Vagina (tissue), 2 donors: ENCODE data around the gene RAB11FIP3. TPM values are rescaled to one million over a fixed set of nuclear protein-coding genes. Genes with fewer than 3 reads are reported as not detected.
"Not testable (repeated sequence)": the region's sequence is repeated elsewhere in the genome, so short reads cannot be mapped to it uniquely, and the experiment has no call there.

ENCODE experiments used
- DNase-seq, 2 donors: peaks; one replicate each; pipeline ENCODE4 v3.0.0-alpha.2; 2017; ENCODE audit errors: extremely low spot score in 2 of 2
- H3K27ac ChIP-seq: fragments of 200-600 bp; sonication (generic); one replicate; pipeline ENCODE4 v1.5.1; 2019
- H3K27me3 ChIP-seq: fragments of 200-600 bp; sonication (generic); one replicate; pipeline ENCODE4 v1.5.1; 2019
- H3K36me3 ChIP-seq, 2 donors: fragments of 200-600 bp; sonication (generic); one replicate each; pipeline ENCODE4 v1.5.1; 2017 to 2019
- H3K4me1 ChIP-seq: fragments of 200-600 bp; sonication (generic); one replicate; pipeline ENCODE4 v1.5.1; 2019
- H3K4me3 ChIP-seq, 2 donors: fragments of 200-600 bp; sonication (generic); 1 replicate in 1 of 2; 2 replicates in 1 of 2; pipeline ENCODE4 v1.5.1; 2016 to 2019
- H3K9me3 ChIP-seq: fragments of 200-600 bp; sonication (generic); one replicate; pipeline ENCODE4 v1.5.1; 2019
- POLR2A ChIP-seq, 2 donors: fragments of 450-650 bp; IDR thresholded peaks; one replicate each; pipeline ENCODE4 v1.6.1; 2017; ENCODE audit warnings: antibody characterized with exemption in 2 of 2, mild to moderate bottlenecking in 2 of 2, moderate library complexity in 2 of 2
- POLR2AphosphoS5 ChIP-seq, 2 donors: sonication (generic); formaldehyde crosslinking; IDR thresholded peaks; one replicate each; pipeline ENCODE4 v1.9.0; 2017; ENCODE audit warnings: antibody characterized with exemption in 2 of 2, mild to moderate bottlenecking in 2 of 2, low read depth in 1 of 2; ENCODE audit not compliant: insufficient read depth in 1 of 2
- intact Hi-C: fragments of 100-400 bp; cut with DNase I; formaldehyde crosslinking; loops from one replicate; pipeline ENCODE4 v1.15.1; 2023
- total RNA-seq: library from RNA; depleted of rRNA; stranded (reverse); fragments of >200 nt; gene quantifications from one replicate; pipeline ENCODE4 v1.2.3, GENCODE V29; 2016
- TF ChIP-seq, protein P1 (sequence below), 3 experiments: fragments of 450-650 bp in 2 of 3; fragments of 200-600 bp in 1 of 3; sonication (generic) in 1 of 3; IDR thresholded peaks; one replicate each; pipeline ENCODE4 v1.5.1; 2017 to 2019; ENCODE audit warnings: antibody characterized with exemption in 3 of 3, mild to moderate bottlenecking in 2 of 3, moderate library complexity in 2 of 3

RAB11FIP3 gene
- total RNA-seq, 1 donor from 2014 or later = 36.6 TPM

DNA sequence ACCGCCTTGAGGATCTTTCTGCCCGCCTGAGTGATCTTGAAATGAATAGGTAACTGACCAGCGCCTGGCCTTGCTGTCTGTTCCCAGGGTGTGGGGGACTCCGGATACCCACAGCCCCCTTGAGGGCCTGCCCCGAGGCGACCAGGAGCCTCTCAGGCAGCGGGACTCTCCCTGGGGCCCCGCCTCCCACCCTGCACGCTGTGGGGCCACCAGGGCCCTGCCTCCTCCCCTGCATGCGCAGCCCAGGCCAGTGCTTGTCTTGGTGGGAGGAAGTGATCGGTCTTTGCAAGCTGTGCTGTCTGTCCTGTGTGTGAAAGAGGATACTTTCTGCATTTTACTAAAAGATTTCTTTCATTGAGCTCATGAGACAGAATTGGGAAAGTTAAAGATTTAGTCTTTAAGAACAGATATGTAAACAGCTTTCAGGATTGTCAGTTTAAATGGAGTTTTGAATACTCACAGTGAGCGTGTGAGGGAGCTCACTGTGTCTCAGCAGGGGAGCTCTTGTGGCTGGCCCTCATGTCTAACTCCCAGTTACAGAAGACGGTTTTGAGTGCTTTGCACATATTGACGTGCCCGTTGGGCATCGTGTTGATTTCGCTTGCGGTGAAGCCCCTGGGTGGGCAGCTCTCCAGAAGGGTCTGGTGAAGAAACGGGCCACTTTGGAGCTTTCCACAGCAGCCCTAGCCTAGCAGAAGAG, 65.9 kb downstream of the RAB11FIP3 start:
- intact Hi-C loops = no loop called here
- no peak for DNase-seq
- H3K27ac ChIP-seq = no peak overlapping the region
- peaks cover 0 to 26% of the 10 kb centered on the region in 2 donors for H3K36me3 ChIP-seq
- no peaks in the 10 kb centered on the region for H3K4me1 ChIP-seq
- H3K9me3 ChIP-seq = no peaks in the 10 kb centered on the region
- no peak overlapping the region for H3K4me3 ChIP-seq
- H3K27me3 ChIP-seq = no peaks in the 10 kb centered on the region
- no peak for TF ChIP-seq POLR2AphosphoS5 (IDR thresholded peaks at IDR 0.05; ENCODE audit: insufficient read depth in 1 of 2, low read depth in 1 of 2)
- TF ChIP-seq POLR2A (IDR thresholded peaks at IDR 0.05) = no peak
- TF ChIP-seq, protein P1, sequence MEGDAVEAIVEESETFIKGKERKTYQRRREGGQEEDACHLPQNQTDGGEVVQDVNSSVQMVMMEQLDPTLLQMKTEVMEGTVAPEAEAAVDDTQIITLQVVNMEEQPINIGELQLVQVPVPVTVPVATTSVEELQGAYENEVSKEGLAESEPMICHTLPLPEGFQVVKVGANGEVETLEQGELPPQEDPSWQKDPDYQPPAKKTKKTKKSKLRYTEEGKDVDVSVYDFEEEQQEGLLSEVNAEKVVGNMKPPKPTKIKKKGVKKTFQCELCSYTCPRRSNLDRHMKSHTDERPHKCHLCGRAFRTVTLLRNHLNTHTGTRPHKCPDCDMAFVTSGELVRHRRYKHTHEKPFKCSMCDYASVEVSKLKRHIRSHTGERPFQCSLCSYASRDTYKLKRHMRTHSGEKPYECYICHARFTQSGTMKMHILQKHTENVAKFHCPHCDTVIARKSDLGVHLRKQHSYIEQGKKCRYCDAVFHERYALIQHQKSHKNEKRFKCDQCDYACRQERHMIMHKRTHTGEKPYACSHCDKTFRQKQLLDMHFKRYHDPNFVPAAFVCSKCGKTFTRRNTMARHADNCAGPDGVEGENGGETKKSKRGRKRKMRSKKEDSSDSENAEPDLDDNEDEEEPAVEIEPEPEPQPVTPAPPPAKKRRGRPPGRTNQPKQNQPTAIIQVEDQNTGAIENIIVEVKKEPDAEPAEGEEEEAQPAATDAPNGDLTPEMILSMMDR (IDR thresholded peaks at IDR 0.05) = no peak

DNA sequence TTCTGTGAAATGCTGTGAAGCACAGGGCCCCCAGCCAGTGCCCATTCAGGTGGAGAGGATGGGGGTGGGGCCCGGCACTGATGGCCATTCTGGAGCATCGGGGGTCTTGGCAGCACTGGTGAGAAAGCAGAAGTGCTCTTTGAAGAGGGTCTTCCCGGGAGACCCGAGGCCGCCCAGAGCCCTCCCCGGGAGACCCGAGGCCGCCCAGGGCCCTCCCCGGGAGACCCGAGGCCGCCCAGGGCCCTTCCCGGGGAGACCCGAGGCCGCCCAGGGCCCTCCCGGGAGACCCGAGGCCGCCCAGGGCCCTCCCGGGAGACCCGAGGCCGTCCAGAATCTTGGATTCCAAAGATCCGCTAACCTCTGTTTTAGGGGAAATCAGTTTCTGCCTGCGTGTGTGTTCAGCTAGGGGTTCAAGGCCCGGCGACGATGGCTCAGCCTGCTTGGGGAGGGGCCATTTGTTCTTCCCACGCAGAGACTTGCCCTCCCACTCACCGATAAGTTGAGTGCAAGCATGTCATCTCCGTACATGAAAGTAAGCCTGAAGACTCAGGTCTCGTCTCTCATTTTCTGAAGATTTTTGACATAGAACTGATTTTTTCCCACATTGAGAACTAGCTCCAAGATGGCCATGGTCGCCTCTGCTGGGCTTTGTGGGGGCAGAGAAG, 66.9 kb downstream of the RAB11FIP3 start:
- intact Hi-C loops = no loop called here
- no peaks in the 10 kb centered on the region for H3K27me3 ChIP-seq
- no peaks in the 10 kb centered on the region for H3K4me1 ChIP-seq
- H3K36me3 ChIP-seq = peaks cover 0 to 26% of the 10 kb centered on the region in 2 donors
- no peak for DNase-seq
- no peak overlapping the region for H3K27ac ChIP-seq
- no peak for TF ChIP-seq POLR2A (IDR thresholded peaks at IDR 0.05)
- TF ChIP-seq, protein P1 (IDR thresholded peaks at IDR 0.05) = no peak
- TF ChIP-seq POLR2AphosphoS5 (IDR thresholded peaks at IDR 0.05; ENCODE audit: insufficient read depth in 1 of 2, low read depth in 1 of 2) = no peak
- H3K9me3 ChIP-seq = no peaks in the 10 kb centered on the region
- no peak overlapping the region for H3K4me3 ChIP-seq

DNA sequence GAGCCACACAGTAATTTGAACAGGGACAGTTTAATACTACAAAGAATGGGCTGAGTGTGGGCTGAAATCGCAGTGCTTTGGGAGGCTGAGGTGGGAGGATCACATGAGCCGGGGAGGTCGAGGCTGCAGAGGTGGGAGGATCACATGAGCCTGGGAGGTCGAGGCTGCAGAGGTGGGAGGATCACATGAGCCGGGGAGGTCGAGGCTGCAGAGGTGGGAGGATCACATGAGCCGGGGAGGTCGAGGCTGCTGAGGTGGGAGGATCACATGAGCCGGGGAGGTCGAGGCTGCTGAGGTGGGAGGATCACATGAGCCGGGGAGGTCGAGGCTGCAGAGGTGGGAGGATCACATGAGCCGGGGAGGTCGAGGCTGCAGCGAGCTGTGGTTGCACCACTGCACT, 69.2 kb downstream of the RAB11FIP3 start:
- not testable (repeated sequence) for H3K4me1 ChIP-seq, DNase-seq

DNA sequence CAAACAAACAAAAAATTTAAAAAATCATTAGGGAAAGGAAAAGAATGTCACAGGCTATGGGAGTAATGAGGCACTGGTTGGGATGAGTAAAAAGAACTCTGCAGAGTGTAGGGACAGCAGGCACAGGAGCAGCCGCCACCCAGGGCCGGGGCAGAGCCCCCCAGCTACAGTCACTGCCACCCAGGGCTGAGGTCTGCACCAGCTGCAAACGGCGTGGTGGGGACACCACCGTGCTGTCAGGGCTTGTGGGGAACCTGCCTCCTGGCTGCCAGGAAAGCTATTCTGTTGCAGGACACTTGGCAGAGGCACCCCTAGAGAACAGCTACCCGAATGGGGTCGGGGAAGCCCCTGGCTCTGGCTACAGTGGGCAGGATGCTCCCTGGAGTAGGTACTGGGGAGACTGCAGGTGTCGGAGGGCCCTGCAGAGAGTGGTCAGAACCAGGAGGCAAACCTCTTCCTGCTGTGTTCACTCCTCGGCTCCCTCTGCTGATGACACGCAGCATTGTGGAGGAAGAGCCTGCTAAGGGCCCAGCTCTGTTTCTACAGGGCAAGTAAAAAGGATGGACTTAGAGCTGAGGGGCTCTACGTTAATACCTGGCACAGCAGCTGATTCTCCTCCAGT, 69.8 kb downstream of the RAB11FIP3 start:
- H3K9me3 ChIP-seq = no peaks in the 10 kb centered on the region
- H3K27ac ChIP-seq = no peak overlapping the region
- intact Hi-C loops = no loop called here

More for the DNA sequence above, 69.2 kb downstream of the RAB11FIP3 start:
- H3K27ac ChIP-seq, intact Hi-C loops, H3K9me3 ChIP-seq, H3K27me3 ChIP-seq, H3K4me3 ChIP-seq: not testable (repeated sequence)
- peaks cover 0 to 14% of the 10 kb centered on the region in 2 donors for H3K36me3 ChIP-seq

More for the DNA sequence above, 69.8 kb downstream of the RAB11FIP3 start:
- no peak overlapping the region for H3K4me3 ChIP-seq
- no peaks in the 10 kb centered on the region for H3K27me3 ChIP-seq
- no peak for DNase-seq
- peaks cover 0 to 10% of the 10 kb centered on the region in 2 donors for H3K36me3 ChIP-seq
- TF ChIP-seq, protein P1 (IDR thresholded peaks at IDR 0.05) = no peak
- TF ChIP-seq POLR2A (IDR thresholded peaks at IDR 0.05) (no peak), POLR2AphosphoS5 (IDR thresholded peaks at IDR 0.05; ENCODE audit: insufficient read depth in 1 of 2, low read depth in 1 of 2) (no peak)
- no peaks in the 10 kb centered on the region for H3K4me1 ChIP-seq
